WTC11 (cell line): Measurements from ENCODE around the gene ANKRD29. TPM values are rescaled to one million over a fixed set of nuclear protein-coding genes. Genes with fewer than 3 reads are reported as not detected.

Experiments
- ATAC-seq: fragments of 200-7000 bp; cut with Tn5 transposase; 2 replicates; pipeline ENCODE4 v1.10.0; 2021; ENCODE audit warnings: mild to moderate bottlenecking, moderate library complexity
- CTCF ChIA-PET: fragments of 300-600 bp; sonication (Branson Sonifier 250); formaldehyde crosslinking; loops from one replicate; lab custom pipeline; 2021; ENCODE audit warnings: antibody characterized with exemption; lab: Charles Lee
- POLR2A ChIA-PET: fragments of 350-600 bp; sonication (Branson Sonifier 250); formaldehyde crosslinking; loops from one replicate; lab custom pipeline; 2021; ENCODE audit warnings: antibody characterized with exemption; lab: Charles Lee
- DNase-seq: peaks from one replicate; pipeline ENCODE4 v3.0.0; 2021; ENCODE audit warnings: low spot score
- H3K27ac Mint-ChIP-seq: 2 replicates; pipeline ENCODE4 v1.8.0; 2021; ENCODE audit warnings: mixed read lengths
- H3K27me3 Mint-ChIP-seq: 2 replicates; pipeline ENCODE4 v1.8.0; 2021; ENCODE audit warnings: low read depth, mild to moderate bottlenecking, moderate library complexity, mixed read lengths
- H3K36me3 Mint-ChIP-seq: 2 replicates; pipeline ENCODE4 v1.8.0; 2021; ENCODE audit warnings: mixed read lengths
- H3K4me1 Mint-ChIP-seq: 2 replicates; pipeline ENCODE4 v1.8.0; 2022; ENCODE audit warnings: mixed read lengths
- H3K4me3 Mint-ChIP-seq: 2 replicates; pipeline ENCODE4 v1.8.0; 2021; ENCODE audit warnings: mild to moderate bottlenecking, moderate library complexity, mixed read lengths
- H3K9me3 Mint-ChIP-seq: 2 replicates; pipeline ENCODE4 v1.8.0; 2021; ENCODE audit warnings: mixed read lengths
- AFF4 ChIP-seq: sonication (generic); formaldehyde crosslinking; IDR thresholded peaks from 2 replicates; pipeline ENCODE4 v1.8.1; 2023; ENCODE audit warnings: mild to moderate bottlenecking, missing genetic modification reagents, borderline replicate concordance
- ATF1 ChIP-seq: sonication (generic); formaldehyde crosslinking; IDR thresholded peaks from 2 replicates; pipeline ENCODE4 v1.8.1; 2023; ENCODE audit warnings: mild to moderate bottlenecking, moderate library complexity, missing genetic modification reagents
- ATF2 ChIP-seq: sonication (generic); formaldehyde crosslinking; IDR thresholded peaks from 2 replicates; pipeline ENCODE4 v1.8.1; 2022; ENCODE audit warnings: low read depth, missing genetic modification reagents, borderline replicate concordance
- EMX1 ChIP-seq: fragments of 250-450 bp; sonication (Bioruptor Pico); IDR thresholded peaks from 2 replicates; pipeline ENCODE4 v1.8.0; 2021; ENCODE audit warnings: mild to moderate bottlenecking
- MLX ChIP-seq: sonication (generic); formaldehyde crosslinking; IDR thresholded peaks from 2 replicates; pipeline ENCODE4 v1.8.1; 2023; ENCODE audit warnings: mild to moderate bottlenecking, missing genetic modification reagents, moderate library complexity
- NFYB ChIP-seq: sonication (generic); formaldehyde crosslinking; conservative IDR thresholded peaks from 2 replicates; pipeline ENCODE4 v1.8.0; 2022; ENCODE audit warnings: low read depth, missing genetic modification reagents
- NR3C1 ChIP-seq: sonication (generic); formaldehyde crosslinking; conservative IDR thresholded peaks from 2 replicates; pipeline ENCODE4 v1.8.1; 2023; ENCODE audit warnings: low read depth, mild to moderate bottlenecking, missing genetic modification reagents
- PRRX2 ChIP-seq: fragments of 250-450 bp; sonication (Bioruptor Pico); IDR thresholded peaks from 2 replicates; pipeline ENCODE4 v1.8.0; 2021; ENCODE audit warnings: mild to moderate bottlenecking
- SMAD3 ChIP-seq: sonication (generic); formaldehyde crosslinking; IDR thresholded peaks from 2 replicates; pipeline ENCODE4 v1.8.0; 2022; ENCODE audit warnings: missing genetic modification reagents, mild to moderate bottlenecking, borderline replicate concordance
- SMAD4 ChIP-seq: sonication (generic); formaldehyde crosslinking; IDR thresholded peaks from 2 replicates; pipeline ENCODE4 v1.8.0; 2022; ENCODE audit warnings: mild to moderate bottlenecking, missing genetic modification reagents
- TCF7 ChIP-seq: sonication (generic); formaldehyde crosslinking; IDR thresholded peaks from 2 replicates; pipeline ENCODE4 v1.8.0; 2022; ENCODE audit warnings: mild to moderate bottlenecking, low read depth, missing genetic modification reagents, moderate library complexity
- TEAD4 ChIP-seq: sonication (generic); formaldehyde crosslinking; IDR thresholded peaks from 2 replicates; pipeline ENCODE4 v1.8.0; 2022; ENCODE audit warnings: mild to moderate bottlenecking, missing genetic modification reagents
- ZNF396 ChIP-seq: fragments of 250-450 bp; sonication (Bioruptor Pico); IDR thresholded peaks from 2 replicates; pipeline ENCODE4 v1.8.0; 2021; ENCODE audit warnings: mild to moderate bottlenecking, moderate library complexity, borderline replicate concordance
- ZNF423 ChIP-seq: fragments of 250-450 bp; sonication (Bioruptor Pico); IDR thresholded peaks from 2 replicates; pipeline ENCODE4 v2.1.2; 2022; ENCODE audit warnings: mild to moderate bottlenecking, moderate library complexity
- ZNF425 ChIP-seq: fragments of 250-450 bp; sonication (Bioruptor Pico); conservative IDR thresholded peaks from 2 replicates; pipeline ENCODE4 v1.9.0; 2021; ENCODE audit warnings: mild to moderate bottlenecking
- total RNA-seq: library from RNA; stranded (reverse); gene quantifications from 3 replicates; pipeline ENCODE4 v1.2.3, GENCODE V29; 2021
- TF ChIP-seq, protein P1 (sequence below): sonication (generic); formaldehyde crosslinking; IDR thresholded peaks from 2 replicates; pipeline ENCODE4 v1.8.1; 2022; ENCODE audit warnings: low read depth, mild to moderate bottlenecking, moderate library complexity, missing genetic modification reagents, borderline replicate concordance
- TF ChIP-seq, protein P2 (sequence below): fragments of 250-450 bp; sonication (Bioruptor Pico); IDR thresholded peaks from 2 replicates; pipeline ENCODE4 v1.9.0; 2021; ENCODE audit warnings: moderate library complexity, mild to moderate bottlenecking, inconsistent platforms, borderline replicate concordance
- TF ChIP-seq, protein P3 (sequence below): sonication (generic); formaldehyde crosslinking; IDR thresholded peaks from 2 replicates; pipeline ENCODE4 v1.8.0; 2022; ENCODE audit warnings: mild to moderate bottlenecking, missing genetic modification reagents
- TF ChIP-seq, protein P4 (sequence below): sonication (generic); formaldehyde crosslinking; IDR thresholded peaks from 2 replicates; pipeline ENCODE4 v1.8.1; 2023; ENCODE audit warnings: mild to moderate bottlenecking, missing genetic modification reagents, moderate library complexity

Gene ANKRD29
- total RNA-seq, 1 experiment from 2014 or later: 4.9 TPM

DNA sequence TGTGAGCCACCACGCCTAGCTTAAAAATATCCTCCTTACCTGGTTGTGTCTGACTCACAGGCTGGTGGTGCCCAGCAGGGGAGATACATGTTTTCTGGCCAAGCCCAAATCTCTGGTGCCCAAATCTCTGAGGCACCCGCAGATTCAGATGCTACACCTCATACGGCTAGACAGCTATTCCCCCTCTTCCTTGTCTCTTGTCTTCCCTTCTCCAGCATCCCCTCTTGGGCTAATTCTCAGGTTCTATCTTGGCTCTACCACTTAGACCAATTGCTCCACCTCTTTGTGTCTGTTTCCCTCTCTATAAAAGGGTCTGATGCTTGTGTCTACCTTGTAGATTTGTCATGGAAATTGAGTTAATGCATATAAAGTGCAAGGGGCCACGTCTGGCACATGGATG is 39.9 kb upstream of the ANKRD29 start:
- Mint-ChIP-seq H3K27me3 (no peaks in the 10 kb centered on the region), H3K36me3 (0 out of 2 replicates have a peak, but pooled peaks cover 3% of the 10 kb centered on the region), H3K27ac (no peak overlapping the region), H3K4me1 (no peaks in the 10 kb centered on the region), H3K4me3 (no peak overlapping the region), H3K9me3 (peaks cover 8% of the 10 kb centered on the region)
- TF ChIP-seq, protein P1, sequence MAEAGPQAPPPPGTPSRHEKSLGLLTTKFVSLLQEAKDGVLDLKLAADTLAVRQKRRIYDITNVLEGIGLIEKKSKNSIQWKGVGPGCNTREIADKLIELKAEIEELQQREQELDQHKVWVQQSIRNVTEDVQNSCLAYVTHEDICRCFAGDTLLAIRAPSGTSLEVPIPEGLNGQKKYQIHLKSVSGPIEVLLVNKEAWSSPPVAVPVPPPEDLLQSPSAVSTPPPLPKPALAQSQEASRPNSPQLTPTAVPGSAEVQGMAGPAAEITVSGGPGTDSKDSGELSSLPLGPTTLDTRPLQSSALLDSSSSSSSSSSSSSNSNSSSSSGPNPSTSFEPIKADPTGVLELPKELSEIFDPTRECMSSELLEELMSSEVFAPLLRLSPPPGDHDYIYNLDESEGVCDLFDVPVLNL (CRISPR knock-in tag): no peak
- TF ChIP-seq, protein P2, sequence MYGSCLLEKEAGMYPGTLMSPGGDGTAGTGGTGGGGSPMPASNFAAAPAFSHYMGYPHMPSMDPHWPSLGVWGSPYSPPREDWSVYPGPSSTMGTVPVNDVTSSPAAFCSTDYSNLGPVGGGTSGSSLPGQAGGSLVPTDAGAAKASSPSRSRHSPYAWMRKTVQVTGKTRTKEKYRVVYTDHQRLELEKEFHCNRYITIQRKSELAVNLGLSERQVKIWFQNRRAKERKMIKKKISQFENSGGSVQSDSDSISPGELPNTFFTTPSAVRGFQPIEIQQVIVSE (CRISPR knock-in tag): no peak
- TF ChIP-seq PRRX2 (no peak), ATF1 (no peak), ZNF425 (CRISPR knock-in tag) (no peak), TEAD4 (no peak), ATF2 (CRISPR knock-in tag) (no peak), MLX (CRISPR knock-in tag) (no peak), SMAD3 (CRISPR knock-in tag) (no peak), TCF7 (CRISPR knock-in tag) (no peak), SMAD4 (no peak), NR3C1 (CRISPR knock-in tag) (no peak), AFF4 (no peak), NFYB (no peak), EMX1 (no peak), ZNF396 (no peak), ZNF423 (CRISPR knock-in tag) (no peak)
- TF ChIP-seq, protein P3, sequence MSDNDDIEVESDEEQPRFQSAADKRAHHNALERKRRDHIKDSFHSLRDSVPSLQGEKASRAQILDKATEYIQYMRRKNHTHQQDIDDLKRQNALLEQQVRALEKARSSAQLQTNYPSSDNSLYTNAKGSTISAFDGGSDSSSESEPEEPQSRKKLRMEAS: no peak
- TF ChIP-seq, protein P4, sequence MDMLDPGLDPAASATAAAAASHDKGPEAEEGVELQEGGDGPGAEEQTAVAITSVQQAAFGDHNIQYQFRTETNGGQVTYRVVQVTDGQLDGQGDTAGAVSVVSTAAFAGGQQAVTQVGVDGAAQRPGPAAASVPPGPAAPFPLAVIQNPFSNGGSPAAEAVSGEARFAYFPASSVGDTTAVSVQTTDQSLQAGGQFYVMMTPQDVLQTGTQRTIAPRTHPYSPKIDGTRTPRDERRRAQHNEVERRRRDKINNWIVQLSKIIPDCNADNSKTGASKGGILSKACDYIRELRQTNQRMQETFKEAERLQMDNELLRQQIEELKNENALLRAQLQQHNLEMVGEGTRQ (CRISPR knock-in tag): no peak
- DNase-seq (no peak), ATAC-seq (no peak)
- POLR2A ChIA-PET: no interaction called here
- CTCF ChIA-PET: interaction anchor here (0.6 to 3.2 kb wide), 24 partner anchors 9 to 204 kb away, joined by 3 to 66 read pairs (median 4); partner anchors contain the start of gene NPC1
